ENCODE results near the gene MIEF2. TPM values are rescaled to one million over a fixed set of nuclear protein-coding genes. Genes with fewer than 3 reads are reported as not detected.
"Not testable (repeated sequence)": the region's sequence is repeated elsewhere in the genome, so short reads cannot be mapped to it uniquely, and the experiment has no call there.

MIEF2 gene
- total RNA-seq = 1 to 10 TPM; 5.5 to 6.2 TPM

GRCh38 chr17:18260332-18261145, at the start of gene MIEF2:
TSS of gene MIEF2 (plus strand) at chr17:18260662. CDS start at chr17:18262721, 2,059 bp downstream.
- H3K36me3 Mint-ChIP-seq (ENCODE audit: low read depth) = peaks cover 3% of the 10 kb centered on the region
- H3K4me3 Mint-ChIP-seq = peak within 1 kb of the TSS; percentile 79
- peak; percentile 97 for DNase-seq
- peak within 1 kb of the TSS; percentile 86 for H3K27ac Mint-ChIP-seq
- H3K27me3 Mint-ChIP-seq = no peaks in the 10 kb centered on the region
- ChIA-PET CTCF (interaction anchor here (0.8 to 1.6 kb wide), 2 partner anchors 10 to 12 kb away, joined by 4 to 5 read pairs; no protein-coding TSS in a partner anchor), POLR2A (interaction anchor here (0.6 to 2.2 kb wide), 8 partner anchors 9 to 84 kb away, joined by 3 to 13 read pairs (median 3); no protein-coding TSS in a partner anchor)
- H3K4me1 Mint-ChIP-seq (ENCODE audit: low read depth) = peaks cover 38% of the 10 kb centered on the region
- peak; percentile 90 for ATAC-seq
- intact Hi-C loops (cut with micrococcal nuclease) = no loop called here
- no peak for TF ChIP-seq CTCF (IDR thresholded peaks at IDR 0.05)
- no peaks in the 10 kb centered on the region for H3K9me3 Mint-ChIP-seq

- CTCF ChIA-PET = interaction anchor here (6.0 kb wide), 1 partner anchor 71 kb away, joined by 24 read pairs; no protein-coding TSS in a partner anchor
- TF ChIP-seq CTCF (IDR thresholded peaks at IDR 0.05) = no peak
- Mint-ChIP-seq H3K4me3 (no peak overlapping the region), H3K27me3 (no peaks in the 10 kb centered on the region), H3K27ac (no peak overlapping the region), H3K9me3 (no peaks in the 10 kb centered on the region), H3K36me3 (ENCODE audit: low read depth) (peaks cover 21% of the 10 kb centered on the region), H3K4me1 (ENCODE audit: low read depth) (no peaks in the 10 kb centered on the region)
- no peak for ATAC-seq
- POLR2A ChIA-PET = no interaction called here
- intact Hi-C loops (cut with micrococcal nuclease) = no loop called here
- DNase-seq = no peak
Measured at GRCh38 chr17:18213666-18214270, 46.7 kb upstream of the MIEF2 start.

GRCh38 chr17:18216906-18217305, 43.6 kb upstream of the MIEF2 start:
- H3K27ac Mint-ChIP-seq; DNase-seq; H3K9me3 Mint-ChIP-seq; POLR2A ChIA-PET; H3K4me1 Mint-ChIP-seq (ENCODE audit: low read depth); ATAC-seq; H3K36me3 Mint-ChIP-seq (ENCODE audit: low read depth); H3K27me3 Mint-ChIP-seq; H3K4me3 Mint-ChIP-seq: not testable (repeated sequence)
- CTCF ChIA-PET = interaction anchor here (0.7 to 6.0 kb wide), 11 partner anchors 12 to 76 kb away, joined by 3 to 24 read pairs (median 5); no protein-coding TSS in a partner anchor
- intact Hi-C loops (cut with micrococcal nuclease) = loop anchor here (2.0 kb wide), 1 partner anchor 76 kb away; no protein-coding TSS in a partner anchor

- peak; percentile 86 for DNase-seq
- ChIA-PET CTCF (interaction anchor here (0.7 to 6.0 kb wide), 15 partner anchors 8 to 77 kb away, joined by 3 to 24 read pairs (median 4); no protein-coding TSS in a partner anchor), POLR2A (interaction anchor here (0.9 kb wide), 1 partner anchor 33 kb away, joined by 5 read pairs; the partner anchor contains the start of gene ALKBH5)
- ATAC-seq = peak; percentile 95
- Mint-ChIP-seq H3K4me3 (no peak overlapping the region), H3K9me3 (no peaks in the 10 kb centered on the region), H3K36me3 (ENCODE audit: low read depth) (no peaks in the 10 kb centered on the region), H3K4me1 (ENCODE audit: low read depth) (no peaks in the 10 kb centered on the region), H3K27me3 (no peaks in the 10 kb centered on the region), H3K27ac (no peak overlapping the region)
- TF ChIP-seq CTCF (IDR thresholded peaks at IDR 0.05) = peak; percentile 94
- intact Hi-C loops (cut with micrococcal nuclease) = loop anchor here (2.0 kb wide), 1 partner anchor 77 kb away; no protein-coding TSS in a partner anchor
Measured at GRCh38 chr17:18217412-18218015, 42.9 kb upstream of the MIEF2 start.

DNA sequence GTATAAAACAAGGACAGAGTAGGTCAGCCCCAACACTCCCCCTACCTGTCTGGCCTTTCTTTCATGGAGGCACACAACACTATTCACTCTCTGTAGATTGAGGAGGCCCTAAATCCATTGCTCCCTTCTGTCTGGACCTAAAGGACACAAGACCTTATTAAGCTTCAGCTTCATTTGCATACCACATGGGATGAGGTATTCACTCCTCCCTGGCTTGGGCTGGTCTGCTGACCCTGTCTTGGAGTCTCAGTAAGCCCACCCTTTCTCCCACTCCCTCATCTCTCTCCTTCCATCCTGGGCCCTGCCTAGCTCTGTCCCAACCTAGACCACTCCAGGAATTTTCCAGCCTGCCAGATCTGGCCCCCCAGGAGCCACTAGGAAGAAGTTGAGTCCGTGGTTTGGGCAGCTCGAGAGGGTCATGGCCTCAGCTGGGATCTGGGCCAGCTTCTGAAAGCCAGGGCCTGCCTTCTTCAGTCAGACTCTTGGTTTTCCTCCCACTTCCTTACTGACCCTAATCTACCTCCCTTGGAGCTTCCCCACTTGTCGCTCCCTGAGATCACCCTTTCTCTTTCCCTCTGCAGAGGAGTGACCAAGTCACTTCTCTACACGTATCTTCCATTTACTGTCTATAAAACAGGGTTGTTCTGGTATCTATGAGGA, 41.6 kb upstream of the MIEF2 start:
- POLR2A ChIA-PET = interaction anchor here (0.7 to 0.8 kb wide), 2 partner anchors 22 to 52 kb away, joined by 3 read pairs; no protein-coding TSS in a partner anchor
- Mint-ChIP-seq H3K36me3 (ENCODE audit: low read depth) (no peaks in the 10 kb centered on the region), H3K4me1 (ENCODE audit: low read depth) (no peaks in the 10 kb centered on the region), H3K27ac (no peak overlapping the region), H3K9me3 (no peaks in the 10 kb centered on the region), H3K27me3 (no peaks in the 10 kb centered on the region), H3K4me3 (no peak overlapping the region)
- intact Hi-C loops (cut with micrococcal nuclease) = no loop called here
- no peak for TF ChIP-seq CTCF (IDR thresholded peaks at IDR 0.05)
- CTCF ChIA-PET = interaction anchor here (0.7 to 6.0 kb wide), 4 partner anchors 10 to 76 kb away, joined by 3 to 24 read pairs (median 3); no protein-coding TSS in a partner anchor
- DNase-seq (no peak), ATAC-seq (no peak)
